ENCODE results near the gene KPNA5. TPM values are rescaled to one million over a fixed set of nuclear protein-coding genes. Genes with fewer than 3 reads are reported as not detected.

KPNA5 gene
- total and polyA plus RNA-seq, 2 of the 13 experiments (the other 11 are each of a cell fraction or from before 2014, with no cell fraction given): 5.3 to 13.0 TPM

DNA sequence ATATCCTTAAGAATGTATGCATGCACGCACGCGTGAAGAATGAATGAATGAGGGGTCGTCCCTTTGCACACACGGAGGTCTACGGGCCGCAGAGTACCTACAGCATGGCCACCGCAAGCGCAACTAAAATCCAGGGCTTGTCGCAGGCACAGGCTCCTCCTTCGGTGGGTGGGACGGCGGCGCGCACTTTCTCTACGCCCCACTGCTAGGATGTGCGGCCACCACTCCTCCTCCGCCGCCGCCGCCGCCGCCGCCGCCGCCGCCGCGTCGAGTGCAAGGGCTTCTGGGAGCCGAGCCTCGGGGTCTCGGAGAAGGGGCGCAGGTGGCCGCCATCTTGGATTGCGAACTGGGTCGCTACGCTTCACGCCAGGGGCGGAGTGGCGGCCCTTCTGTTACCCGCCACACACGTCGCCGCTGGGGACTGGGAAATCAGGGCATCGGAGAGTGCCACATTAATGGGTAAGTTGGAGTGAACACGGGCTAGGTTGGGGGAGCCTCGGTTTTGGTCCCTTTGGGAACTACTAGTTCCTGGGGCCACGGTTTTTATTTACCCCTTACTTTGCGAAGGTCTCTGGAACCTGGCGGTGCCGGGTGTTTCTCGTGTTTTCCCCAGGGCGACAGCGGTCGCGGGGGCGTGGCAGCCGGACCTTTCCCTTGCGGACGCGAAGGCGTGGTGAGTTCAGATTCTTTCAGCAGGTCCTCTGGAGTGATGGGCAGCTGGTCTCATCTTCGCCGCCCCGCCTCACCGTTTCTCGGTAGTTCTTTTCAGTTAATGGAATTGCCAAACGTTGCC lies at the start of gene KPNA5 (continued):
- TF ChIP-seq NONO (IDR thresholded peaks at IDR 0.05): no peak
- TF ChIP-seq NONO (CRISPR knock-in tag; conservative IDR thresholded peaks at IDR 0.05): peak; percentile 95
- TF ChIP-seq, protein P1, sequence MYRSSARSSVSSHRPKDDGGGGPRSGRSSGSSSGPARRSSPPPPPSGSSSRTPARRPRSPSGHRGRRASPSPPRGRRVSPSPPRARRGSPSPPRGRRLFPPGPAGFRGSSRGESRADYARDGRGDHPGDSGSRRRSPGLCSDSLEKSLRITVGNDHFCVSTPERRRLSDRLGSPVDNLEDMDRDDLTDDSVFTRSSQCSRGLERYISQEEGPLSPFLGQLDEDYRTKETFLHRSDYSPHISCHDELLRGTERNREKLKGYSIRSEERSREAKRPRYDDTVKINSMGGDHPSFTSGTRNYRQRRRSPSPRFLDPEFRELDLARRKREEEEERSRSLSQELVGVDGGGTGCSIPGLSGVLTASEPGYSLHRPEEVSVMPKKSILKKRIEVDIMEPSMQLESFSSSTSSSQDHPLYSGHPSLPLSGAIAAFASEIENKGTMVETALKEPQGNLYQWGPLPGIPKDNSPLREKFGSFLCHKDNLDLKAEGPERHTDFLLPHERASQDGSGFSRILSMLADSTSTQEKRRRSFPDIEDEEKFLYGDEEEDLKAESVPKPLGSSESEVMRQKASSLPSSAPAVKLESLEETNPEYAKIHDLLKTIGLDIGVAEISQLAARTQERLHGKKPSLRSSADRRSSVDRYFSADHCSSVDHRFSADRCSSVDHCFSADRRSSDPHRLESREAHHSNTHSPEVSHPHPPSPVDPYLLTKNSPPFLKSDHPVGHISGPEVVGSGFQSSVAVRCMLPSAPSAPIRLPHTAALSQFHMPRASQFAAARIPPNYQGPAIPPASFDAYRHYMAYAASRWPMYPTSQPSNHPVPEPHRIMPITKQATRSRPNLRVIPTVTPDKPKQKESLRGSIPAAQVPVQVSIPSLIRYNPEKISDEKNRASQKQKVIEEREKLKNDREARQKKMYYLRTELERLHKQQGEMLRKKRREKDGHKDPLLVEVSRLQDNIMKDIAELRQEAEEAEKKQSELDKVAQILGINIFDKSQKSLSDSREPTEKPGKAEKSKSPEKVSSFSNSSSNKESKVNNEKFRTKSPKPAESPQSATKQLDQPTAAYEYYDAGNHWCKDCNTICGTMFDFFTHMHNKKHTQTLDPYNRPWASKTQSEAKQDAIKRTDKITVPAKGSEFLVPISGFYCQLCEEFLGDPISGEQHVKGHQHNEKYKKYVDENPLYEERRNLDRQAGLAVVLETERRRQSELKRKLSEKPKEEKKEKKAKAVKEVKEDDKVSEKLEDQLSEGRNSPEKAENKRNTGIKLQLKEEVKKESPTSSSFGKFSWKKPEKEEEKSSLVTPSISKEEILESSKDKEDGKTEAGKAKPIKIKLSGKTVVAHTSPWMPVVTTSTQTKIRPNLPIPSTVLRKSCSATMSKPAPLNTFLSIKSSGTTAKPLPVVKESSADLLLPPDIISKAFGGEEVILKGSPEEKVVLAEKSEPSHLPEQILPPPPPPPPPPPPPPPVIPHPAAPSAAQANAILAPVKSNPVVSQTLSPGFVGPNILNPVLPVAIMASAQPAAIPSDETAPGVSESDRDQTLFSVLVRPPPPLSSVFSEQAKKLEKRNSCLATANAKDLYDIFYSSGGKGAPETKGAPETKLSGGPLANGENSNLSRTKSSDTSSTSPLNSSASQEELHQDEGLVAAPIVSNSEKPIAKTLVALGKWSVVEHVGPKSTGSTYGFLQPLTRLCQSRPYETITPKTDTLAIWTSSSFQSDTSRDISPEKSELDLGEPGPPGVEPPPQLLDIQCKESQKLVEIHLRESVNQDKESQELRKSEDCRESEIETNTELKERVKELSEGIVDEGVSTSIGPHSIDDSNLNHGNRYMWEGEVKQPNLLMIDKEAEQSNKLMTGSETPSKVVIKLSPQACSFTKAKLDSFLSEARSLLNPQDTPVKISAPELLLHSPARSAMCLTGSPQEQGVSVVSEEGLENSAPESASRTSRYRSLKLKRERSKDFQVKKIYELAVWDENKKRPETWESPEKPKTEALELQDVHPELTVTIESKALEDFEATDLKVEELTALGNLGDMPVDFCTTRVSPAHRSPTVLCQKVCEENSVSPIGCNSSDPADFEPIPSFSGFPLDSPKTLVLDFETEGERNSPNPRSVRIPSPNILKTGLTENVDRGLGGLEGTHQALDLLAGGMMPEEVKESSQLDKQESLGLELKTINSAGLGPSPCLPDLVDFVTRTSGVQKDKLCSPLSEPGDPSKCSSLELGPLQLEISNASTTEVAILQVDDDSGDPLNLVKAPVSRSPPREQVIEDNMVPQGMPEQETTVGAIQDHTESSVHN (CRISPR knock-in tag; IDR thresholded peaks at IDR 0.05): peak; percentile 58; the same call in 1 of the 2 replicates
- no peak for TF ChIP-seq ATF7 (IDR thresholded peaks at IDR 0.05)
- peak; percentile 77; the same call in 1 of the 2 replicates for TF ChIP-seq ATF7 (CRISPR knock-in tag; IDR thresholded peaks at IDR 0.05)
- TF ChIP-seq ZC3H4 (CRISPR knock-in tag; IDR thresholded peaks at IDR 0.05; ENCODE audit: borderline replicate concordance): no peak
- TF ChIP-seq ESRRA (CRISPR knock-in tag; IDR thresholded peaks at IDR 0.05; ENCODE audit: low read depth): 0 out of 2 replicates have a peak, but pooled peaks have one; percentile 47
- no peak for TF ChIP-seq ZKSCAN5 (CRISPR knock-in tag; IDR thresholded peaks at IDR 0.05)
- TF ChIP-seq ZNF557 (CRISPR knock-in tag; IDR thresholded peaks at IDR 0.05): peak; percentile 76; the same call in 1 of the 2 replicates
- no peak for TF ChIP-seq ZNF7 (CRISPR knock-in tag; IDR thresholded peaks at IDR 0.05)
- peak; percentile 90; the same call in 1 of the 2 replicates for TF ChIP-seq ZNF232 (CRISPR knock-in tag; IDR thresholded peaks at IDR 0.05; ENCODE audit: borderline replicate concordance)
- peak; percentile 77; the same call in 1 of the 2 replicates for TF ChIP-seq ZNF431 (CRISPR knock-in tag; IDR thresholded peaks at IDR 0.05; ENCODE audit: borderline replicate concordance, low read depth)
- TF ChIP-seq FOSL1 (CRISPR knock-in tag; IDR thresholded peaks at IDR 0.05; ENCODE audit: borderline replicate concordance): no peak
- TF ChIP-seq MTF2 (CRISPR knock-in tag; IDR thresholded peaks at IDR 0.05; ENCODE audit: borderline replicate concordance): peak; percentile 35; the same call in 1 of the 2 replicates
- 0 out of 2 replicates have a peak, but pooled peaks have one; percentile 42 for TF ChIP-seq ZNF251 (CRISPR knock-in tag; IDR thresholded peaks at IDR 0.05)
- peak; percentile 86 for TF ChIP-seq SALL1 (CRISPR knock-in tag; IDR thresholded peaks at IDR 0.05)
- no peak for TF ChIP-seq ZNF841 (CRISPR knock-in tag; IDR thresholded peaks at IDR 0.05; ENCODE audit: borderline replicate concordance)
- TF ChIP-seq KLF12 (CRISPR knock-in tag; IDR thresholded peaks at IDR 0.05; ENCODE audit: borderline replicate concordance): 0 out of 2 replicates have a peak, but pooled peaks have one; percentile 22
- peak; percentile 57; the same call in 1 of the 2 replicates for TF ChIP-seq KLF15 (CRISPR knock-in tag; IDR thresholded peaks at IDR 0.05; ENCODE audit: borderline replicate concordance)
- peak; percentile 90; the same call in 1 of the 2 replicates for TF ChIP-seq YEATS2 (CRISPR knock-in tag; IDR thresholded peaks at IDR 0.05; ENCODE audit: borderline replicate concordance)
- peak; percentile 86 for TF ChIP-seq IRF2 (CRISPR knock-in tag; IDR thresholded peaks at IDR 0.05)
